GM23338 (cell line): ENCODE measurements around the gene PINK1.

Experiments
- CREB1 ChIP-seq: fragments of 250-450 bp; sonication (Bioruptor Pico); IDR thresholded peaks from 2 replicates; pipeline ENCODE4 v1.5.0; 2020; ENCODE audit warnings: low read depth, mild to moderate bottlenecking, moderate library complexity
- CTCF ChIP-seq, 2 experiments: fragments of 200-600 bp in 1 of 2; sonication (generic) in 1 of 2; conservative IDR thresholded peaks; 2 replicates each; pipeline versions ENCODE4 v1.5.1 to v1.6.1; 2016 to 2017; ENCODE audit warnings: antibody characterized with exemption in 2 of 2, low read depth in 2 of 2, mild to moderate bottlenecking in 2 of 2, moderate library complexity in 1 of 2
- ETS1 ChIP-seq: IDR thresholded peaks from 2 replicates; pipeline ENCODE4 v1.6.1; 2016; ENCODE audit warnings: antibody characterized with exemption
- EZH2 ChIP-seq: fragments of 200-600 bp; sonication (generic); IDR thresholded peaks from one replicate; pipeline ENCODE4 v1.8.0; 2017; ENCODE audit warnings: antibody characterized with exemption, mild to moderate bottlenecking, low read depth; ENCODE audit not compliant: unreplicated experiment
- EZH2phosphoT487 ChIP-seq: fragments of 200-600 bp; sonication (generic); IDR thresholded peaks from one replicate; pipeline ENCODE4 v1.8.1; 2018; ENCODE audit warnings: antibody characterized with exemption; ENCODE audit not compliant: unreplicated experiment
- NANOG ChIP-seq: IDR thresholded peaks from 2 replicates; pipeline ENCODE4 v1.6.1; 2016; ENCODE audit warnings: antibody characterized with exemption, borderline replicate concordance
- POLR2AphosphoS5 ChIP-seq: IDR thresholded peaks from 2 replicates; pipeline ENCODE4 v1.6.1; 2016; ENCODE audit warnings: antibody characterized with exemption, low read depth
- REST ChIP-seq: IDR thresholded peaks from one replicate; pipeline ENCODE4 v1.6.1; 2018; ENCODE audit warnings: antibody characterized with exemption; ENCODE audit not compliant: unreplicated experiment
- STAT1 ChIP-seq: IDR thresholded peaks from one replicate; pipeline ENCODE4 v1.6.1; 2016; ENCODE audit warnings: antibody characterized with exemption; ENCODE audit not compliant: unreplicated experiment
- ZNF331 ChIP-seq: fragments of 250-450 bp; sonication (Bioruptor Pico); IDR thresholded peaks from 2 replicates; pipeline ENCODE4 v1.5.0; 2020; ENCODE audit warnings: low read depth, mild to moderate bottlenecking, moderate library complexity
- ZNF462 ChIP-seq: fragments of 250-450 bp; sonication (Bioruptor Pico); IDR thresholded peaks from 2 replicates; pipeline ENCODE4 v1.5.0; 2020; ENCODE audit warnings: mild to moderate bottlenecking, moderate library complexity

GRCh38 chr1:20636785-20637347 is 3.6 kb downstream of the PINK1 start:
- no peak for TF ChIP-seq CTCF (conservative IDR thresholded peaks at IDR 0.05; ENCODE audit: low read depth in 2 of 2)
- TF ChIP-seq POLR2AphosphoS5, result no peak
- TF ChIP-seq REST, result no peak
- TF ChIP-seq ETS1, result no peak
- no peak for TF ChIP-seq EZH2
- TF ChIP-seq STAT1, result no peak
- TF ChIP-seq CREB1, result no peak
- TF ChIP-seq ZNF331 (CRISPR knock-in tag), result no peak
- no peak for TF ChIP-seq NANOG
- no peak for TF ChIP-seq EZH2phosphoT487
- no peak for TF ChIP-seq ZNF462 (CRISPR knock-in tag)
